Stomach (tissue), 9 donors: ENCODE data around the gene AP1M2. TPM values are rescaled to one million over a fixed set of nuclear protein-coding genes. Genes with fewer than 3 reads are reported as not detected.

Source experiments
- DNase-seq, 2 donors: peaks; one replicate each; pipeline versions ENCODE4 v3.0.0 to v3.0.0-alpha.2; 2013 to 2019
- H3K27ac ChIP-seq, 5 donors: fragments of 200-600 bp in 4 of 5; sonication (generic) in 4 of 5; one replicate each; pipeline ENCODE4 v1.5.1; 2013 to 2019; ENCODE audit warnings: mild to moderate bottlenecking in 1 of 5, moderate library complexity in 1 of 5
- H3K27me3 ChIP-seq, 3 donors: fragments of 200-600 bp; sonication (generic); one replicate each; pipeline ENCODE4 v1.5.1; 2017 to 2019; ENCODE audit warnings: mixed run types in 1 of 3
- H3K36me3 ChIP-seq, 4 donors: fragments of 200-600 bp; sonication (generic); 1 replicate in 3 of 4; 2 replicates in 1 of 4; pipeline ENCODE4 v1.5.1; 2016 to 2019
- H3K4me1 ChIP-seq, 4 donors: fragments of 200-600 bp; sonication (generic); one replicate each; pipeline ENCODE4 v1.5.1; 2016 to 2019
- H3K4me3 ChIP-seq, 4 donors: fragments of 200-600 bp; sonication (generic) in 3 of 4; one replicate each; pipeline ENCODE4 v1.5.1; 2016 to 2019; ENCODE audit warnings: mild to moderate bottlenecking in 1 of 4
- H3K9me3 ChIP-seq, 4 donors: fragments of 200-600 bp; sonication (generic); one replicate each; pipeline ENCODE4 v1.5.1; 2016 to 2019
- EP300 ChIP-seq: sonication (generic); formaldehyde crosslinking; IDR thresholded peaks from one replicate; pipeline ENCODE4 v1.6.1; 2017; ENCODE audit warnings: antibody characterized with exemption
- POLR2A ChIP-seq, 4 donors: fragments of 450-650 bp; IDR thresholded peaks; one replicate each; pipeline ENCODE4 v1.6.1; 2016; ENCODE audit warnings: antibody characterized with exemption in 4 of 4, control low read depth in 2 of 4, mild to moderate bottlenecking in 1 of 4, moderate library complexity in 1 of 4
- POLR2AphosphoS5 ChIP-seq, 3 donors: sonication (generic); formaldehyde crosslinking; IDR thresholded peaks; one replicate each; pipeline ENCODE4 v1.6.1; 2016; ENCODE audit warnings: antibody characterized with exemption in 3 of 3
- WGBS, 5 donors: extraction: QIAGEN DNeasy Blood & Tissue Kit in 3 of 5; methylation state at CpG; one replicate each; pipeline versions ENCODE4 v1.1.5 to v1.1.7; 2013 to 2018; 5-methylcytosine and 5-hydroxymethylcytosine counted together
- intact Hi-C: fragments of 100-400 bp; cut with DNase I; formaldehyde crosslinking; loops from one replicate; pipeline ENCODE4 v1.15.1; 2023; ENCODE audit warnings: low total_unique reads
- polyA plus RNA-seq, 3 donors: library from polyadenylated mRNA; stranded (reverse); fragments of 200-250 nt; gene quantifications; one replicate each; pipeline ENCODE4 v1.2.3, GENCODE V29; 2013
- total RNA-seq, 5 donors: library from RNA; depleted of rRNA; stranded (reverse); fragments of >200 nt; gene quantifications; one replicate each; pipeline versions ENCODE4 v1.1.0 to v1.2.3, GENCODE V29; 2014 to 2016
- TF ChIP-seq, protein P1 (sequence below), 7 experiments: fragments of 450-650 bp in 4 of 7; fragments of 200-600 bp in 3 of 7; sonication (generic) in 3 of 7; IDR thresholded peaks; one replicate each; pipeline ENCODE4 v1.5.1; 2016 to 2019; ENCODE audit warnings: antibody characterized with exemption in 7 of 7, control low read depth in 2 of 7, mild to moderate bottlenecking in 1 of 7
- donor health status: healthy with polysubstance abuse.
- donor health status: Bipolar disorder and iron deficiency.
- donor health status: healthy.

Gene AP1M2
- total and polyA plus RNA-seq, 8 donors = 11.7 to 687 (median 68.3) TPM

DNA sequence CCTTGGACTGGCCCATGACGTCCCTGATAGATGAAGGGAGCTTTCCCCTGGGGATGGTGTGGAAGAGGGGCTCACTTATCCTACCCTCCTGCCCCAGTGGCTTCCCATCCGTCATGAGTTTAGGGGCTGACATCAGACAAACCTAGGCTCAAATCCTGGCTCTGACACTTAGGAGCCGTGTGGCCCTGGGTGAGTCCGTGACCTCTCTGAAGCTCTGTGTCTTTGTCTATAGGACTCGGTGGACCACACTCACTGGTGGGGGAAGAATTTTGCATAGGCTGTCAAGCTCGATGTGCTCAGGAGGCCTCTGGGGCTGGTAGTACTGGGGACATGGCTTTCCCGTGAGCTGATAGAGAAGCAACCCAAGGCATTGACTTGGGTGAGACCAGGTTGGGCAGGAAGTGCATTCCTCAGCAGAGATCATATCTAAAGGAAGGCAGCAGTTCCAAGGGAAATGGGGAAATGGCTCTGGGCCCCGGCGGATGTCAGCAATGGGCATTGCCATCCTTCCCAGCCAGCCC lies 17.4 kb upstream of the AP1M2 start:
- 62 to 78% (median 72%) methylated on average over 5 to 9 of the region's 9 CpGs for WGBS, 5 donors
- DNase-seq = peak; percentile 20 to 35
- H3K9me3 ChIP-seq = no peaks in the 10 kb centered on the region
- TF ChIP-seq POLR2AphosphoS5 (IDR thresholded peaks at IDR 0.05) (peak in 1 of 3 donors; percentile 36), EP300 (no peak), POLR2A (IDR thresholded peaks at IDR 0.05) (no peak)
- TF ChIP-seq, protein P1, sequence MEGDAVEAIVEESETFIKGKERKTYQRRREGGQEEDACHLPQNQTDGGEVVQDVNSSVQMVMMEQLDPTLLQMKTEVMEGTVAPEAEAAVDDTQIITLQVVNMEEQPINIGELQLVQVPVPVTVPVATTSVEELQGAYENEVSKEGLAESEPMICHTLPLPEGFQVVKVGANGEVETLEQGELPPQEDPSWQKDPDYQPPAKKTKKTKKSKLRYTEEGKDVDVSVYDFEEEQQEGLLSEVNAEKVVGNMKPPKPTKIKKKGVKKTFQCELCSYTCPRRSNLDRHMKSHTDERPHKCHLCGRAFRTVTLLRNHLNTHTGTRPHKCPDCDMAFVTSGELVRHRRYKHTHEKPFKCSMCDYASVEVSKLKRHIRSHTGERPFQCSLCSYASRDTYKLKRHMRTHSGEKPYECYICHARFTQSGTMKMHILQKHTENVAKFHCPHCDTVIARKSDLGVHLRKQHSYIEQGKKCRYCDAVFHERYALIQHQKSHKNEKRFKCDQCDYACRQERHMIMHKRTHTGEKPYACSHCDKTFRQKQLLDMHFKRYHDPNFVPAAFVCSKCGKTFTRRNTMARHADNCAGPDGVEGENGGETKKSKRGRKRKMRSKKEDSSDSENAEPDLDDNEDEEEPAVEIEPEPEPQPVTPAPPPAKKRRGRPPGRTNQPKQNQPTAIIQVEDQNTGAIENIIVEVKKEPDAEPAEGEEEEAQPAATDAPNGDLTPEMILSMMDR (IDR thresholded peaks at IDR 0.05) = no peak
- intact Hi-C loops = no loop called here
- peak overlapping the region; percentile 74 to 92 (median 89) for H3K27ac ChIP-seq
- H3K4me3 ChIP-seq = peak overlapping the region in 3 of 4 donors; percentile 86 to 98 (median 92)
- no peaks in the 10 kb centered on the region for H3K36me3 ChIP-seq
- H3K4me1 ChIP-seq = peaks cover 23 to 44% (median 29%) of the 10 kb centered on the region in 4 donors
- H3K27me3 ChIP-seq = no peaks in the 10 kb centered on the region

- Histone ChIP-seq H3K9me3 (no peaks in the 10 kb centered on the region), H3K4me3 (peak overlapping the region; percentile 86 to 98 (median 92)), H3K27ac (peak overlapping the region; percentile 74 to 92 (median 89)), H3K27me3 (no peaks in the 10 kb centered on the region), H3K36me3 (no peaks in the 10 kb centered on the region), H3K4me1 (peaks cover 23 to 44% (median 29%) of the 10 kb centered on the region in 4 donors)
- no peak for TF ChIP-seq EP300
- TF ChIP-seq POLR2AphosphoS5 (IDR thresholded peaks at IDR 0.05) = peak in 2 of 3 donors; percentile 35 to 45
- 8 to 20% (median 13%) methylated on average over 9 of the region's 9 CpGs for WGBS, 5 donors
- DNase-seq = peak; percentile 38 to 70
- intact Hi-C loops = no loop called here
Observed at GRCh38 chr19:10603873-10604459, 16.9 kb upstream of the AP1M2 start.

- Histone ChIP-seq H3K27ac (peak overlapping the region; percentile 74 to 92 (median 89)), H3K36me3 (no peaks in the 10 kb centered on the region), H3K4me3 (peak overlapping the region; percentile 86 to 98 (median 92)), H3K9me3 (no peaks in the 10 kb centered on the region), H3K27me3 (no peaks in the 10 kb centered on the region), H3K4me1 (peaks cover 23 to 44% (median 29%) of the 10 kb centered on the region in 4 donors)
- peak; percentile 57 to 86 for DNase-seq
- no peak for TF ChIP-seq EP300
- no peak for TF ChIP-seq POLR2A (IDR thresholded peaks at IDR 0.05)
- TF ChIP-seq POLR2AphosphoS5 (IDR thresholded peaks at IDR 0.05) = peak in 1 of 3 donors; percentile 12
- TF ChIP-seq, protein P1 (IDR thresholded peaks at IDR 0.05) = no peak
- intact Hi-C loops = no loop called here
- 7 to 10% (median 8%) methylated on average over 18 to 19 of the region's 19 CpGs for WGBS, 5 donors
Observed at GRCh38 chr19:10603084-10603872, 16.2 kb upstream of the AP1M2 start.

DNA sequence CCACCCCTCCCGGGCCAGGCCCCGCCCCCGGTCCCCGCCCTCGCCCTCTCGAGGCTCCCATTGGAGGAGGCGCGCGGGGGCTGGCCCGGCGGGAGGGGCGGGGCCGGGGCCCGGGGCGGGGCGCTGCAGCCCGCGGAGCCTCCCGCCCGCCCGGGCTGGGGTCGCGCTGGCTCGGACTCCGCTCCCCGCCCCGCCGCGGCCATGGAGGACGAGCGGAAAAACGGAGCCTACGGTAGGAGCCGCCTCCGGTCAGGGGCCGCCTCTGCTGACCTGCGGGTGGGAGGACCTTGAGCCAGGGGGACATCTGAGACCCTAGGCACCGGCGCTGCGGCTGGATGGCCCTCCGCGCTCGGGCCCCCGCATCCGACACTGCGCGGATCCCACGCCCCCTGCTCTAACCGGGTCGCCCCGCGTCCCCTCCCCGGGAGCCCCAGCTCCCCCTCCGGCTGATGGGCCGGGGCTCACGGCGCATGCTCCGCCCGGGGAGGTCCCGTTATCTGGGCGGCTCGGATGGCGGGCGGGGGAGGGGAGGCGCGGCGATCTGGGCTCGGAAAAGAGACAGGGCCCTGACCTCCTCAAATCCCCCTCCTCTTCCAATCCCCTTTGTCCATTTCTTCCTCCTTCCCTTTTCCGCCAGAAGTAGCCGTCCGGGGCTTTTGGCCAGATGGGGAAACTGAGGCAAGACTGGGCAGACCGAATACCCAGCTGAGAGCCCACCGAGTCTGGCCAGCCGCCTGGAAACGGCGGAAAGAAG lies 15.4 kb upstream of the AP1M2 start:
- no peaks in the 10 kb centered on the region for H3K27me3 ChIP-seq
- WGBS, 5 donors = 0 to 1% (median 0%) methylated on average over 23 to 75 of the region's 76 CpGs
- peak overlapping the region; percentile 74 to 92 (median 89) for H3K27ac ChIP-seq
- H3K4me1 ChIP-seq = peaks cover 23 to 44% (median 29%) of the 10 kb centered on the region in 4 donors
- no peaks in the 10 kb centered on the region for H3K36me3 ChIP-seq
- peak; percentile 90 to 91 for DNase-seq
- peak overlapping the region; percentile 86 to 98 (median 92) for H3K4me3 ChIP-seq
- no peak for TF ChIP-seq POLR2A (IDR thresholded peaks at IDR 0.05)
- peak in 1 of 3 donors; percentile 62 for TF ChIP-seq POLR2AphosphoS5 (IDR thresholded peaks at IDR 0.05)
- no peaks in the 10 kb centered on the region for H3K9me3 ChIP-seq
- intact Hi-C loops = no loop called here

DNA sequence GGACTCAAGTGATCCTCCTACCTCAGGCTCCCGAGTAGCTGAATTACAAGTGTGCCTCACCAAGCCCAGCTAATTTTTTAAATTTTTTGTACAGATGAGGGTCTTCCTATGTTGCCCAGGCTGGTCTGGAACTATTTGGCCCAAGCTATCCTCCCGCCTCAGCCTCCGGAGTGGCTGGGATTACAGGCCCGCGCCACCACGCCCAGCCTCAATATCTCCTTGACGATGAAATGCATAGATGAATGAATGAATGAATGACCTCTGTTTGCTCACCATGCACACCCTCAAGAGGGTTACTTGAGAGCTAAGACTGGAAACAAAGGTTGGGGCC lies 14.9 kb upstream of the AP1M2 start:
- H3K9me3 ChIP-seq = no peaks in the 10 kb centered on the region
- 13 to 31% (median 26%) methylated on average over 7 of the region's 7 CpGs for WGBS, 5 donors
- H3K27me3 ChIP-seq = no peaks in the 10 kb centered on the region
- no peak for TF ChIP-seq POLR2AphosphoS5 (IDR thresholded peaks at IDR 0.05)
- TF ChIP-seq POLR2A (IDR thresholded peaks at IDR 0.05) = no peak
- TF ChIP-seq, protein P1 (IDR thresholded peaks at IDR 0.05) = no peak
- no peak for TF ChIP-seq EP300
- peak overlapping the region in 1 of 5 donors; percentile 89 for H3K27ac ChIP-seq
- intact Hi-C loops = no loop called here
- H3K36me3 ChIP-seq = no peaks in the 10 kb centered on the region
- DNase-seq = no peak
- peaks cover 23 to 48% (median 32%) of the 10 kb centered on the region in 4 donors for H3K4me1 ChIP-seq
- H3K4me3 ChIP-seq = peak overlapping the region; percentile 86 to 98 (median 92)
